Activated T-cell treated with anti-CD3 and anti-CD28 coated beads, Interleukin-2, amount 50 U/mL, for 72 hours (primary cell): ENCODE results near the gene EXD3. TPM values are rescaled to one million over a fixed set of nuclear protein-coding genes. Genes with fewer than 3 reads are reported as not detected.

Source experiments
- ATAC-seq, 2 donors: fragments of 150-1000 bp; cut with Tn5 transposase; replicated peaks in 1 of 2; 2 replicates each; pipeline ENCODE4 v1.10.0; 2021; ENCODE audit warnings: moderate library complexity in 2 of 2, mild to moderate bottlenecking in 1 of 2
- DNase-seq, 2 donors: peaks; one replicate each; pipeline ENCODE4 v3.0.0; 2021 to 2022; ENCODE audit warnings: mixed read lengths in 1 of 2
- H3K27ac Mint-ChIP-seq: one replicate; pipeline ENCODE4 v1.8.0; 2022; ENCODE audit warnings: mild to moderate bottlenecking, moderate library complexity, mixed read lengths
- H3K27me3 Mint-ChIP-seq: one replicate; pipeline ENCODE4 v1.8.0; 2022; ENCODE audit warnings: low read depth, mixed read lengths
- H3K36me3 Mint-ChIP-seq, 2 donors: one replicate each; pipeline ENCODE4 v1.8.0; 2022; ENCODE audit warnings: mixed read lengths in 2 of 2, mild to moderate bottlenecking in 1 of 2; ENCODE audit not compliant: insufficient read depth in 2 of 2
- H3K4me1 Mint-ChIP-seq: one replicate; pipeline ENCODE4 v1.8.0; 2022; ENCODE audit warnings: low read depth, mixed read lengths
- H3K4me3 Mint-ChIP-seq, 2 donors: one replicate each; pipeline ENCODE4 v1.8.0; 2022; ENCODE audit warnings: mild to moderate bottlenecking in 2 of 2, mixed read lengths in 2 of 2, moderate library complexity in 2 of 2
- H3K9me3 Mint-ChIP-seq, 2 donors: one replicate each; pipeline ENCODE4 v1.8.0; 2022; ENCODE audit warnings: mixed read lengths in 2 of 2
- total RNA-seq, 2 donors: library from RNA; stranded (reverse); gene quantifications; one replicate each; pipeline ENCODE4 v1.2.3, GENCODE V29; 2022

The EXD3 gene
- total RNA-seq, 2 donors from 2014 or later, result 23.7 to 26.0 TPM

GRCh38 chr9:137402746-137403145 is 20.2 kb downstream of the EXD3 start:
- Mint-ChIP-seq H3K36me3 (peaks cover 0 to 10% of the 10 kb centered on the region in 2 donors), H3K27me3 (peaks cover 8% of the 10 kb centered on the region), H3K4me3 (no peak overlapping the region), H3K27ac (no peak overlapping the region), H3K4me1 (peaks cover 29% of the 10 kb centered on the region), H3K9me3 (no peaks in the 10 kb centered on the region)
- ATAC-seq (no peak), DNase-seq (no peak)

- no peaks in the 10 kb centered on the region for H3K9me3 Mint-ChIP-seq
- DNase-seq, result no peak
- peaks cover 8% of the 10 kb centered on the region for H3K27me3 Mint-ChIP-seq
- peaks cover 1 to 10% of the 10 kb centered on the region in 2 donors for H3K36me3 Mint-ChIP-seq
- peaks cover 43% of the 10 kb centered on the region for H3K4me1 Mint-ChIP-seq
- no peak overlapping the region for H3K27ac Mint-ChIP-seq
- no peak for ATAC-seq
- no peak overlapping the region for H3K4me3 Mint-ChIP-seq
Measured at GRCh38 chr9:137398561-137399468, 24.1 kb downstream of the EXD3 start.

- H3K9me3 Mint-ChIP-seq, result no peaks in the 10 kb centered on the region
- peak; percentile 92 to 96 for ATAC-seq
- H3K4me3 Mint-ChIP-seq, result peak overlapping the region; percentile 24 to 39
- H3K4me1 Mint-ChIP-seq, result peaks cover 43% of the 10 kb centered on the region
- H3K27ac Mint-ChIP-seq, result no peak overlapping the region
- H3K27me3 Mint-ChIP-seq, result peaks cover 8% of the 10 kb centered on the region
- H3K36me3 Mint-ChIP-seq, result peaks cover 1 to 10% of the 10 kb centered on the region in 2 donors
- peak; percentile 30 to 70 for DNase-seq
Measured at GRCh38 chr9:137397675-137398423, 25.1 kb downstream of the EXD3 start.

GRCh38 chr9:137396634-137397367 is 26.2 kb downstream of the EXD3 start:
- ATAC-seq, result no peak
- no peaks in the 10 kb centered on the region for H3K9me3 Mint-ChIP-seq
- no peak overlapping the region for H3K27ac Mint-ChIP-seq
- H3K36me3 Mint-ChIP-seq, result peaks cover 1 to 7% of the 10 kb centered on the region in 2 donors
- peak overlapping the region; percentile 24 to 39 for H3K4me3 Mint-ChIP-seq
- H3K4me1 Mint-ChIP-seq, result peaks cover 43% of the 10 kb centered on the region
- DNase-seq, result no peak
- peaks cover 8% of the 10 kb centered on the region for H3K27me3 Mint-ChIP-seq

- DNase-seq, result no peak
- Mint-ChIP-seq H3K27ac (no peak overlapping the region), H3K4me3 (no peak overlapping the region), H3K27me3 (peaks cover 8% of the 10 kb centered on the region), H3K4me1 (peaks cover 43% of the 10 kb centered on the region), H3K9me3 (no peaks in the 10 kb centered on the region), H3K36me3 (peaks cover 1 to 7% of the 10 kb centered on the region in 2 donors)
- no peak for ATAC-seq
Measured at GRCh38 chr9:137396227-137396626, 26.7 kb downstream of the EXD3 start.

GRCh38 chr9:137395666-137396010 is 27.3 kb downstream of the EXD3 start:
- H3K36me3 Mint-ChIP-seq, result peaks cover 1 to 7% of the 10 kb centered on the region in 2 donors
- no peaks in the 10 kb centered on the region for H3K9me3 Mint-ChIP-seq
- ATAC-seq (no peak), DNase-seq (no peak)
- H3K27ac Mint-ChIP-seq, result no peak overlapping the region
- H3K4me3 Mint-ChIP-seq, result no peak overlapping the region
- peaks cover 8% of the 10 kb centered on the region for H3K27me3 Mint-ChIP-seq
- peaks cover 43% of the 10 kb centered on the region for H3K4me1 Mint-ChIP-seq

- Mint-ChIP-seq H3K4me1 (peaks cover 40% of the 10 kb centered on the region), H3K27ac (no peak overlapping the region), H3K4me3 (no peak overlapping the region), H3K9me3 (no peaks in the 10 kb centered on the region), H3K27me3 (peaks cover 8% of the 10 kb centered on the region), H3K36me3 (peaks cover 1 to 7% of the 10 kb centered on the region in 2 donors)
- no peak for DNase-seq
- ATAC-seq, result no peak
Measured at GRCh38 chr9:137394866-137395665, 27.9 kb downstream of the EXD3 start.

- Mint-ChIP-seq H3K9me3 (no peaks in the 10 kb centered on the region), H3K27me3 (no peaks in the 10 kb centered on the region), H3K27ac (no peak overlapping the region), H3K4me3 (no peak overlapping the region), H3K36me3 (peaks cover 0 to 1% of the 10 kb centered on the region in 2 donors), H3K4me1 (peaks cover 27% of the 10 kb centered on the region)
- ATAC-seq (no peak), DNase-seq (no peak)
Measured at GRCh38 chr9:137393176-137394150, 29.5 kb downstream of the EXD3 start.

- Mint-ChIP-seq H3K27me3 (no peaks in the 10 kb centered on the region), H3K4me1 (peaks cover 21% of the 10 kb centered on the region), H3K36me3 (peaks cover 0 to 1% of the 10 kb centered on the region in 2 donors), H3K4me3 (no peak overlapping the region), H3K27ac (no peak overlapping the region), H3K9me3 (no peaks in the 10 kb centered on the region)
- DNase-seq (no peak), ATAC-seq (no peak)
Measured at GRCh38 chr9:137392232-137393007, 30.5 kb downstream of the EXD3 start.

GRCh38 chr9:137391411-137391754 is 31.6 kb downstream of the EXD3 start:
- H3K27me3 Mint-ChIP-seq, result no peaks in the 10 kb centered on the region
- no peak overlapping the region for H3K27ac Mint-ChIP-seq
- no peaks in the 10 kb centered on the region for H3K9me3 Mint-ChIP-seq
- peaks cover 15% of the 10 kb centered on the region for H3K4me1 Mint-ChIP-seq
- H3K36me3 Mint-ChIP-seq, result peaks cover 0 to under 1% of the 10 kb centered on the region in 2 donors
- ATAC-seq (no peak), DNase-seq (no peak)
- H3K4me3 Mint-ChIP-seq, result no peak overlapping the region
